Activated T-helper 1 cell treated with anti-CD3 and anti-CD28 coated beads, Interleukin-12 subunit alpha, Interleukin-12 subunit beta, Interleukin-2, Interleukin-4 antibody, amounts not matched to agents 30 ng/mL and 10 ng/mL and 1 ng/mL, durations not matched to agents 14 hours and 24 hours and 36 hours (primary cell): Measurements from ENCODE around the gene KIF15. TPM values are rescaled to one million over a fixed set of nuclear protein-coding genes. Genes with fewer than 3 reads are reported as not detected.

Experiments
- DNase-seq: peaks from one replicate; pipeline ENCODE4 v3.0.0; 2021; ENCODE audit warnings: low spot score
- H3K27ac Mint-ChIP-seq: one replicate; pipeline ENCODE4 v1.8.0; 2021; ENCODE audit warnings: mild to moderate bottlenecking, mixed read lengths
- H3K27me3 Mint-ChIP-seq: one replicate; pipeline ENCODE4 v1.8.0; 2022; ENCODE audit warnings: mild to moderate bottlenecking, moderate library complexity, mixed read lengths; ENCODE audit not compliant: insufficient read depth
- H3K36me3 Mint-ChIP-seq: one replicate; pipeline ENCODE4 v1.8.0; 2021; ENCODE audit warnings: low read depth, mixed read lengths
- H3K4me1 Mint-ChIP-seq: one replicate; pipeline ENCODE4 v1.8.0; 2021; ENCODE audit warnings: low read depth, mixed read lengths
- H3K4me3 Mint-ChIP-seq: one replicate; pipeline ENCODE4 v1.8.0; 2021; ENCODE audit warnings: mild to moderate bottlenecking, moderate library complexity, mixed read lengths
- H3K9me3 Mint-ChIP-seq: one replicate; pipeline ENCODE4 v1.8.0; 2021; ENCODE audit warnings: mixed read lengths
- intact Hi-C: fragments of 100-400 bp; cut with micrococcal nuclease; formaldehyde crosslinking; loops from one replicate; pipeline ENCODE4 v1.15.1; 2024
- total RNA-seq: library from RNA; stranded (reverse); gene quantifications from 2 replicates; pipeline ENCODE4 v1.2.3, GENCODE V29; 2022

The KIF15 gene, protein sequence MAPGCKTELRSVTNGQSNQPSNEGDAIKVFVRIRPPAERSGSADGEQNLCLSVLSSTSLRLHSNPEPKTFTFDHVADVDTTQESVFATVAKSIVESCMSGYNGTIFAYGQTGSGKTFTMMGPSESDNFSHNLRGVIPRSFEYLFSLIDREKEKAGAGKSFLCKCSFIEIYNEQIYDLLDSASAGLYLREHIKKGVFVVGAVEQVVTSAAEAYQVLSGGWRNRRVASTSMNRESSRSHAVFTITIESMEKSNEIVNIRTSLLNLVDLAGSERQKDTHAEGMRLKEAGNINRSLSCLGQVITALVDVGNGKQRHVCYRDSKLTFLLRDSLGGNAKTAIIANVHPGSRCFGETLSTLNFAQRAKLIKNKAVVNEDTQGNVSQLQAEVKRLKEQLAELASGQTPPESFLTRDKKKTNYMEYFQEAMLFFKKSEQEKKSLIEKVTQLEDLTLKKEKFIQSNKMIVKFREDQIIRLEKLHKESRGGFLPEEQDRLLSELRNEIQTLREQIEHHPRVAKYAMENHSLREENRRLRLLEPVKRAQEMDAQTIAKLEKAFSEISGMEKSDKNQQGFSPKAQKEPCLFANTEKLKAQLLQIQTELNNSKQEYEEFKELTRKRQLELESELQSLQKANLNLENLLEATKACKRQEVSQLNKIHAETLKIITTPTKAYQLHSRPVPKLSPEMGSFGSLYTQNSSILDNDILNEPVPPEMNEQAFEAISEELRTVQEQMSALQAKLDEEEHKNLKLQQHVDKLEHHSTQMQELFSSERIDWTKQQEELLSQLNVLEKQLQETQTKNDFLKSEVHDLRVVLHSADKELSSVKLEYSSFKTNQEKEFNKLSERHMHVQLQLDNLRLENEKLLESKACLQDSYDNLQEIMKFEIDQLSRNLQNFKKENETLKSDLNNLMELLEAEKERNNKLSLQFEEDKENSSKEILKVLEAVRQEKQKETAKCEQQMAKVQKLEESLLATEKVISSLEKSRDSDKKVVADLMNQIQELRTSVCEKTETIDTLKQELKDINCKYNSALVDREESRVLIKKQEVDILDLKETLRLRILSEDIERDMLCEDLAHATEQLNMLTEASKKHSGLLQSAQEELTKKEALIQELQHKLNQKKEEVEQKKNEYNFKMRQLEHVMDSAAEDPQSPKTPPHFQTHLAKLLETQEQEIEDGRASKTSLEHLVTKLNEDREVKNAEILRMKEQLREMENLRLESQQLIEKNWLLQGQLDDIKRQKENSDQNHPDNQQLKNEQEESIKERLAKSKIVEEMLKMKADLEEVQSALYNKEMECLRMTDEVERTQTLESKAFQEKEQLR (N-terminal part only)
- total RNA-seq, result 23.2 and 25.5 TPM in 2 replicates

DNA sequence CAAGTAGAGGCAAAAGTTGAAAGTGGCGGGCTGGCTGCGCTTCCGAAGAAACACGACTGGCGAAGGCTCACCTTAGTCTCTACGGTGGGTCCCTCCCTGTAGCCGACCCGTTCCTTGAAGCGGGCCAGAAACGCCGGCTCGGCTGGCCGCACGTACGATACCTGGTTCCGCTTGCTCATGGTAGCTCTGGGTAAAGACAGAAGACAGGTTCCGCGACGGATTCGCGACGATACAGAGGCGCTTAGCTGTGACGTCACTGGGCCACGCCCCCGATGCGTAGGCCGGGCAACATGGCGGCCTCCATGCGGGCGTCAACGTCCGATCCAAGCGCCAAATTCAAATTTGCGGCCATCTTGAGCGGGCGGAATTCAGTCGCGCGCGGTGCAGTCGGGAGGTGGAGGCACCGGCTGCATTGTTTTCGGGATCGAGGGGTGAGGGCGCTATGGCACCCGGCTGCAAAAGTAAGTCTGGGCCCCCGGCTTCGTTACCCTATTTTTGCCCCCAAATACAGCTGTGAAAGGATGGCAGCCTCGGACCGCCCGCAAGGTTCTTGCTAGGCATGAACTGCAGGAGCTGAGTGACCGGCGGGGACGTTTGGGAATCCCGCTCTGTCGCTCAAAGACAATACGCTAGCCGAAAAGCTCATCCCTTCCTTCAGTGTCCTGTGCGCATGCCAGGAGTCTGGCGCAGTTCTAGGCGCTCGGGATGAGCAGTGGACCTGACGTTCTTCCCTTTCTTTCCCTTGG lies at the start of gene KIF15, which contains the start of gene KIAA1143:
TSS of gene KIF15 (plus strand) at position 371 of the 746 bp plus-strand sequence. CDS start at position 443, 72 bp downstream.
TSS of gene KIAA1143 (minus strand) at position 196 of the 746 bp plus-strand sequence. CDS start at position 179, 17 bp downstream.
- Mint-ChIP-seq H3K27me3 (peaks cover 4% of the 10 kb centered on the region), H3K27ac (peak within 1 kb of the TSS; percentile 90)

GRCh38 chr3:44712455-44713075 lies 49.0 kb upstream of the KIF15 start, which contains the start of gene ZNF502:
Gene ZNF502 (plus strand): TSS chr3:44712660. CDS start chr3:44720262, 7,602 bp downstream.
- Mint-ChIP-seq H3K4me3 (peak within 1 kb of the TSS; percentile 84), H3K27me3 (peaks cover 3% of the 10 kb centered on the region), H3K27ac (no peak within 1 kb of the TSS), H3K4me1 (peaks cover 5% of the 10 kb centered on the region), H3K36me3 (peaks cover 4% of the 10 kb centered on the region), H3K9me3 (peaks cover 67% of the 10 kb centered on the region)
- intact Hi-C loops, result loop anchor here (10.0 kb wide), 1 partner anchor 128 kb away; the partner anchor contains the start of gene ZNF660
- peak; percentile 4 for DNase-seq

More for the DNA sequence above, at the start of gene KIF15, which contains the start of gene KIAA1143:
- Mint-ChIP-seq H3K4me3 (peak within 1 kb of the TSS; percentile 93), H3K9me3 (peaks cover 42% of the 10 kb centered on the region), H3K36me3 (peaks cover 46% of the 10 kb centered on the region), H3K4me1 (peaks cover 38% of the 10 kb centered on the region)
- intact Hi-C loops, result loop anchor here (1.0 to 10.0 kb wide), 10 partner anchors 32 to 1067 kb away; partner anchors contain the start of genes ABHD5, EXOSC7, TCAIM and TMEM42
- DNase-seq, result peak; percentile 95

DNA sequence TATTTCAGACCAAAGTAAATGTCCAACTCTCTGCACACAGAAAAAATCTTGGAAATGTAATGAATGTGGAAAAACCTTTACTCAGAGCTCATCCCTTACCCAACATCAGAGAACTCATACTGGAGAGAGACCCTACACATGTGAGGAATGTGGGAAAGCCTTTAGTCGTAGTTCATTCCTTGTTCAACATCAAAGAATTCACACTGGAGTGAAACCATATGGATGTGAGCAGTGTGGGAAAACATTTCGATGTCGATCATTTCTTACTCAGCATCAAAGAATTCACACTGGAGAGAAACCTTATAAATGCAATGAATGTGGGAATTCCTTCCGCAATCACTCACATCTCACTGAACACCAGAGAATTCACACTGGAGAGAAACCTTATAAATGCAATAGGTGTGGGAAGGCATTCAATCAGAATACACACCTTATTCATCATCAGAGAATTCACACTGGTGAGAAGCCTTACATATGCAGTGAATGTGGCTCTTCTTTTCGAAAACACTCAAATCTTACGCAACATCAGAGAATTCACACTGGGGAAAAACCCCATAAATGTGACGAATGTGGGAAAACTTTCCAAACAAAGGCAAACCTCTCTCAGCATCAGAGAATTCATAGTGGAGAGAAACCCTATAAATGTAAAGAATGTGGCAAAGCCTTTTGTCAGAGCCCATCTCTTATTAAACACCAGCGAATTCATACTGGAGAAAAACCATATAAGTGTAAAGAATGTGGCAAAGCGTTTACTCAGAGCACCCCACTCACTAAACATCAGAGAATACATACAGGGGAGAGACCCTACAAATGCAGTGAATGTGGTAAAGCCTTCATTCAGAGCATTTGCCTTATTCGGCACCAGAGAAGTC lies 40.1 kb upstream of the KIF15 start:
- no peak overlapping the region for H3K27ac Mint-ChIP-seq
- intact Hi-C loops, result loop anchor here (10.0 kb wide), 1 partner anchor 77 kb away; the partner anchor contains the start of gene ZNF35
- H3K36me3 Mint-ChIP-seq, result peaks cover 3% of the 10 kb centered on the region
- DNase-seq, result no peak
- H3K4me3 Mint-ChIP-seq, result no peak overlapping the region
- H3K9me3 Mint-ChIP-seq, result peaks cover 77% of the 10 kb centered on the region
- no peaks in the 10 kb centered on the region for H3K4me1 Mint-ChIP-seq
- no peaks in the 10 kb centered on the region for H3K27me3 Mint-ChIP-seq

- DNase-seq, result no peak
- Mint-ChIP-seq H3K27ac (no peak overlapping the region), H3K36me3 (peaks cover 3% of the 10 kb centered on the region), H3K4me1 (no peaks in the 10 kb centered on the region), H3K4me3 (no peak overlapping the region), H3K9me3 (peaks cover 73% of the 10 kb centered on the region), H3K27me3 (no peaks in the 10 kb centered on the region)
- intact Hi-C loops, result loop anchor here (10.0 kb wide), 1 partner anchor 77 kb away; the partner anchor contains the start of gene ZNF35
These were observed 39.5 kb upstream of the KIF15 start for GRCh38 chr3:44722103-44722401.

DNA sequence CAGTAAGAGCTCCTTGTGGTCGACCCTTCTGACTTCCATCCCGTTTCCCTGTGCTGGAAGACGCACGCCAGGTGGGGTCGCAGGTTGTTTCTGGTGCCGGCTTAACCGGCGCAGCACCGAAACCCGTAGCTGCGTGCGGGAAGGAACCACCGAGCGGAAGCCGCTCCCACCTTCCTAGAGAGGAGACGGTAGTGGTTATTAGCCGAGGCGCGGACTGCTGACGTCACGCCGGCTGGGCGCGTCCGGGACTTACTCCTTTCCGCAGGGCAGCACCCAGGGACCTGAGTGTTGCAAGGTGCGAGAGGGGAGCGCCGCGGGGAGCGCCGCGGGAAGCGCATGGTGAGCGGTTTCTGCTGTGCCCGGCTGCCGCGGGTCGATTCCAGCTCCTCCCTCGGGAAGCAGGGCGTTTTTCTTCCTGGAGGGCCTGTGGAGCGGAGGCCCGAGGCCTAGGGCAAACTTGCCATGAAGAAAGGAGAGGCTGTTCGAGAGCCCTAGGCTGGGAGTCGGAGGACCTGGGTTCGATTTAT lies 32.1 kb upstream of the KIF15 start, which contains the start of gene ZNF501:
TSS of gene ZNF501 (plus strand) at position 252 of the 527 bp plus-strand sequence. CDS start 4,787 bp downstream, outside the sequence.
- Mint-ChIP-seq H3K36me3 (peaks cover 15% of the 10 kb centered on the region), H3K4me1 (peaks cover 15% of the 10 kb centered on the region), H3K9me3 (peaks cover 81% of the 10 kb centered on the region), H3K27ac (peak within 1 kb of the TSS; percentile 65), H3K4me3 (peak within 1 kb of the TSS; percentile 93), H3K27me3 (no peaks in the 10 kb centered on the region)
- intact Hi-C loops, result loop anchor here (1.0 to 10.0 kb wide), 2 partner anchors 32 to 85 kb away; partner anchors contain the start of genes KIAA1143, KIF15 and ZNF35
- DNase-seq, result peak; percentile 71

DNA sequence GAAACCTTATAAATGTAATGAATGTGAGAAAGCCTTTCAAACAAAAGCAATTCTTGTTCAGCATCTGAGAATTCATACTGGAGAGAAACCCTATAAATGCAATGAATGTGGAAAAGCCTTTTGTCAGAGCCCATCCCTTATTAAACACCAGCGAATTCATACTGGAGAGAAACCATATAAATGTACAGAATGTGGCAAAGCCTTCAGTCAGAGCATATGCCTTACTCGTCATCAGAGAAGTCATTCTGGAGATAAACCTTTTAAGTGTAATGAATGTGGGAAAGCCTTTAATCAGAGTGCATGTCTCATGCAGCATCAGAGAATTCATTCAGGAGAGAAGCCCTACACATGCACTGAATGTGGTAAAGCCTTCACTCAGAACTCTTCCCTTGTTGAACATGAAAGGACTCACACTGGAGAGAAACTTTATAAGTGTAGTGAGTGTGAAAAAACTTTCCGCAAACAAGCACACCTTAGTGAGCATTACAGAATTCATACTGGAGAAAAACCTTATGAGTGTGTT lies 26.9 kb upstream of the KIF15 start:
- peaks cover 6% of the 10 kb centered on the region for H3K4me1 Mint-ChIP-seq
- H3K4me3 Mint-ChIP-seq, result no peak overlapping the region
- no peaks in the 10 kb centered on the region for H3K27me3 Mint-ChIP-seq
- intact Hi-C loops, result no loop called here
- no peak for DNase-seq
- no peak overlapping the region for H3K27ac Mint-ChIP-seq
- H3K9me3 Mint-ChIP-seq, result peaks cover 84% of the 10 kb centered on the region
- H3K36me3 Mint-ChIP-seq, result peaks cover 9% of the 10 kb centered on the region

- H3K27ac Mint-ChIP-seq, result peak overlapping the region; percentile 90
- peaks cover 46% of the 10 kb centered on the region for H3K36me3 Mint-ChIP-seq
- H3K9me3 Mint-ChIP-seq, result peaks cover 43% of the 10 kb centered on the region
- DNase-seq, result no peak
- peaks cover 4% of the 10 kb centered on the region for H3K27me3 Mint-ChIP-seq
- H3K4me3 Mint-ChIP-seq, result peak overlapping the region; percentile 93
- peaks cover 38% of the 10 kb centered on the region for H3K4me1 Mint-ChIP-seq
- intact Hi-C loops, result loop anchor here (1.0 to 10.0 kb wide), 9 partner anchors 32 to 1066 kb away; partner anchors contain the start of genes ABHD5, EXOSC7, TCAIM and TMEM42
These were observed 532 bp upstream of the KIF15 start for GRCh38 chr3:44761101-44761423.

GRCh38 chr3:44762170-44762677 lies 630 bp downstream of the KIF15 start:
- Mint-ChIP-seq H3K9me3 (peaks cover 41% of the 10 kb centered on the region), H3K4me3 (peak overlapping the region; percentile 93), H3K27me3 (peaks cover 4% of the 10 kb centered on the region), H3K27ac (peak overlapping the region; percentile 90), H3K36me3 (peaks cover 47% of the 10 kb centered on the region), H3K4me1 (peaks cover 36% of the 10 kb centered on the region)
- DNase-seq, result no peak
- intact Hi-C loops, result loop anchor here (1.0 to 10.0 kb wide), 3 partner anchors 323 to 1067 kb away; partner anchors contain the start of gene ABHD5

DNA sequence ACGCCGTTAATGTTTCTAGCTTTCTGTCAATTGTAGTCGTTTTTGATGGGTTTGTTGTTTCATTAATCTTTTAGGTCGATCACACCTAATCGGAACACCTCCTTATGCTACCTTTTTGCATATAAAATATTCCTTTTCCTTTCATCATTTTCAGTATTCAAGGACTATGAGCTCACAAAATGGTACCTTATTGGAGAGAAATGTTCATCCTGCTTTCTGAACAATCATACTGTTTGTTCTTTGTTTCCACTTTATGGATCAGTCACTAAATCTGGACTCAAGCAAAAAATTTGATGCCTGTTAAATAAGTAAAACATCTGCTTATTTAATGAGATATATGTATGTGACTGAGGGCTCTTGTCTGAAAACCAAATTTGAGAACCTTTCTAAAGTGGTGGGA lies 1.1 kb downstream of the KIF15 start:
- Mint-ChIP-seq H3K36me3 (peaks cover 45% of the 10 kb centered on the region), H3K27ac (peak overlapping the region; percentile 90), H3K4me1 (peaks cover 32% of the 10 kb centered on the region), H3K9me3 (peaks cover 38% of the 10 kb centered on the region), H3K27me3 (peaks cover 4% of the 10 kb centered on the region), H3K4me3 (peak overlapping the region; percentile 93)
- no peak for DNase-seq
- intact Hi-C loops, result loop anchor here (1.0 to 10.0 kb wide), 3 partner anchors 323 to 1068 kb away; partner anchors contain the start of gene ABHD5

DNA sequence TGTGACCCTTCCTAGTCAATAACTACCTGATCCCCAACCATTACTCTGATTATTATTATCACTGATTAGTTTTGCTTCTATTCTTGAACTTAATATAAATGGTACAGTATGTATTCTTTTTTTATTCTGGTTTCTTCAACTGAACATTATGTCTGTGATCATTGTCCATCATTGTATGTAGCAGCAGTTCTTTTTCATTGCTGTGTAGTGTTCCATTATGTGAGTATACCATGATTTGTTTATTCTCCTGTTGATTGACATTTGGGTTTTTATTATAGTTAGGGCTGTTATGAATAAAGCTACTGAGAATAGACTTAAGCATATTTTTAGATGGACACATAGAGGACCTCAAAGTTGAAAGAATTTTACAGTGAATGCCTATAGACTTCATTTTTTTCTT lies 2.7 kb downstream of the KIF15 start:
- Mint-ChIP-seq H3K27ac (no peak overlapping the region), H3K27me3 (peaks cover 4% of the 10 kb centered on the region), H3K36me3 (peaks cover 40% of the 10 kb centered on the region), H3K9me3 (peaks cover 35% of the 10 kb centered on the region), H3K4me1 (peaks cover 30% of the 10 kb centered on the region), H3K4me3 (no peak overlapping the region)
- intact Hi-C loops, result loop anchor here (5.0 to 10.0 kb wide), 2 partner anchors 442 to 1069 kb away; partner anchors contain the start of gene ABHD5
- no peak for DNase-seq
